Breast epithelium (tissue), 3 donors: ENCODE measurements around the gene MRPL44. TPM values are rescaled to one million over a fixed set of nuclear protein-coding genes. Genes with fewer than 3 reads are reported as not detected.

Source experiments
- total RNA-seq, 3 donors: library from RNA; depleted of rRNA; stranded (reverse); fragments of >200 nt; gene quantifications; one replicate each; pipeline ENCODE4 v1.1.0, GENCODE V29; 2016

The MRPL44 gene
- total RNA-seq, 3 donors from 2014 or later: 22.4 to 27.4 (median 24.3) TPM

Other genes with a start within 250 kb of the MRPL44 start
- gene AP1S3, start 119.9 kb upstream of the MRPL44 start, total RNA-seq: 1 to 10 TPM; 2.1 to 9.5 (median 4.7) TPM
- 10 to 100 TPM; 45.2 to 57.6 (median 46.2) TPM for gene WDFY1, start 12.1 kb upstream of the MRPL44 start, total RNA-seq
- 10 to 100 TPM in 2 of 3 donors, 1 to 10 TPM in 1; 1.8 to 44.6 (median 11.9) TPM for gene SERPINE2, start 81.8 kb downstream of the MRPL44 start, total RNA-seq